ENCODE measurements around the gene PFN1.

- TF ChIP-seq CTCF (IDR thresholded peaks at IDR 0.05) (no peak), POLR2A (IDR thresholded peaks at IDR 0.05) (no peak)
These were observed 11.1 kb upstream of the PFN1 start for GRCh38 chr17:4959261-4959965.
